NOMO-1 treated with dmso at 0.1 percent for 144 hours (cell line): ENCODE results near the gene RRP9.

ENCODE experiments used
- DNase-seq: peaks from one replicate; lab custom pipeline; 2025; ENCODE audit not compliant: unreplicated experiment; lab: John Stamatoyannopoulos, UW

The RRP9 gene

GRCh38 chr3:51971350-51971749 is 29.6 kb upstream of the RRP9 start:
- DNase-seq = no peak

DNA sequence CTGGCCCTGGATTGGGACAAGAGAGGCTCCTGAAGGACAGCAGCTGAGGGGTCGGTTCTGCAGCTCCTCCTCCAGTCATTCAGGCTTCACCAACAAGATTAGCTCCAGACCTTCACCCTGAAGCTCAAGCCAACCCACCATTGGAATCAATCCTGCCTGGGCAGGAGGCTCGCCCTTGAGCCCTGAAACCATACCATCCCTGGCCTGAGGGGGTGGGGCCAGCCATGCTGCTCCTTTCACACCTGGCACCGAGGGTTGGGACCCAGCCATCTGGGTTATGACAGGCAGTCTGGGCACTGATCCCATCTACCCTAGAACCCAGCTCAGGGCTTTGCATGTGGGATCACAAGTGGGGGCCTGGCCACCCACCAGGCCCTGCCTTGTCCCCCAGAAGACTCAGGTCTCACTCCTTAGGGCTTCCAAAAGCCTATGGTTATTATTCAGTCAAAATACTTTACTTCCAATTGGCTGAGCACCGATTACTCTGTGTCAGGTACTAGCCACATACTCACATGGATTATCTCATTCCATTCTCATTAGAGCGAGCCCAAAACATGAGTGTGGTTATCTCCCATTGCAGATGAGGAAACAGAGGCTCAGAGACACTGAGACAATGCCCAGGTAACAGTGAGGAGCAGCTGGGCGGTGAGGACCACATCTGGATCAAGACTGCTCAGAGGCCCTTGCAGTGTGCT is 29.0 kb upstream of the RRP9 start:
- no peak for DNase-seq

GRCh38 chr3:51969841-51970240 is 28.1 kb upstream of the RRP9 start:
- DNase-seq = no peak

GRCh38 chr3:51968883-51969678 is 27.4 kb upstream of the RRP9 start:
- DNase-seq = no peak

GRCh38 chr3:51968170-51968775 is 26.6 kb upstream of the RRP9 start:
- DNase-seq = no peak

GRCh38 chr3:51967384-51968169 is 25.9 kb upstream of the RRP9 start, which contains the start of gene PCBP4:
TSS of gene PCBP4 (minus strand) at chr3:51967454. CDS start at chr3:51961240, 6,214 bp downstream.
- DNase-seq = no peak

GRCh38 chr3:51966922-51967383 is 25.2 kb upstream of the RRP9 start:
- DNase-seq = no peak

- DNase-seq = no peak
These were observed 24.8 kb upstream of the RRP9 start for GRCh38 chr3:51966486-51966885.

GRCh38 chr3:51966016-51966415 is 24.3 kb upstream of the RRP9 start:
- DNase-seq = no peak

GRCh38 chr3:51964521-51964920 is 22.8 kb upstream of the RRP9 start:
- DNase-seq = no peak

- DNase-seq = no peak
These were observed 22.3 kb upstream of the RRP9 start for GRCh38 chr3:51963951-51964451.

GRCh38 chr3:51962854-51963530 is 21.3 kb upstream of the RRP9 start:
- DNase-seq = no peak

GRCh38 chr3:51961602-51962569 is 20.2 kb upstream of the RRP9 start:
- DNase-seq = no peak

DNA sequence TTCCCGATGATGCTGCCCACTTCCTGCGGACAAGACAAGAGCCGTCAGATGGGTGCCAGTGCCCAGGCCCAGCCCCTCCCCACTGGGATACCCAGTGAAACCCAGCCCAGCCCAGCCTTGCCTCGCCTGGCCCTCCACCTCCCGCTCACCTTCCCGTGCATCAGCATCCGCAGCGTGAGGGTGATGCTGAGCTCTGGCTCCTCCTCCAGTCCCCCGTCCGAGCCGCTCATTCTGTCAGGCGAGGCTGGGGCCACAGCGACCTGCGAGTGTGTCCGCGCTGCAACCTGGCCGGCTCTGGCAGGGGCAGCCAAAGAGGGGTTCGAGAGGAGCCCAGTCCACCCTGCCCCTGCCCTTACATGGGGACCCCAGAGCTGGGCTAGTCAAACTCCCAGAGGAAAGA is 19.3 kb upstream of the RRP9 start:
- DNase-seq = no peak

GRCh38 chr3:51960386-51960785 is 18.7 kb upstream of the RRP9 start:
- no peak for DNase-seq

DNA sequence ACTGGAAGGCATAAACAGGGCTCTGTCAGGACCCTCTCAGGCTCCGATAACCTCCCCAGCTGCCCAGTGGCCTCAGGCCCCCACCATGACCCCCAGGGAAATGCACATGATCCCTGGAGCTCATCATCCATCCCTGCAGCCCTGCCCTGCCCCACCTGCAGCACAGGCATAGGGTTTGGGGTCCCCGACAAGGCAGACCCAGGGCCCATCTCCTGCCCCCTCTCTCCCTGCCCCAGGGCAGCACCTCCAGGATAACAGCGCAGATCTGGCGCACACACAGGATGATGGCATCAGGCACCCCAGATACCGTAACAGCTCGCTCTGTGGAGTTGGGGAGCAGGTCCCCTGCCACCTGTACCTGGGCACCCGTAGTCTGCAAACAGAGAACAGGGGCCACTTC is 17.9 kb upstream of the RRP9 start:
- no peak for DNase-seq

- DNase-seq = no peak
These were observed 17.2 kb upstream of the RRP9 start for GRCh38 chr3:51958603-51959521.

- DNase-seq = no peak
These were observed 16.0 kb upstream of the RRP9 start for GRCh38 chr3:51957520-51958205.
